Body of pancreas (tissue), 4 donors: ENCODE measurements around the gene ZNF70. TPM values are rescaled to one million over a fixed set of nuclear protein-coding genes. Genes with fewer than 3 reads are reported as not detected.
A peak's percentile ranks its signal among the peaks of the same experiment; 100 is the strongest.

ENCODE experiments used
- ATAC-seq: fragments of 150-250 bp; one replicate; pipeline ENCODE4 v1.9.1; 2016
- DNase-seq, 4 donors: peaks; one replicate each; pipeline ENCODE4 v3.0.0-alpha.2; 2019
- H3K27ac ChIP-seq, 4 donors: fragments of 200-600 bp; sonication (generic); 1 replicate in 3 of 4; 2 replicates in 1 of 4; pipeline versions ENCODE4 v1.5.1 to v1.6.1; 2016 to 2019; ENCODE audit warnings: mild to moderate bottlenecking in 1 of 4, mixed read lengths in 1 of 4, moderate library complexity in 1 of 4
- H3K27me3 ChIP-seq, 2 donors: fragments of 200-600 bp; sonication (generic); one replicate each; pipeline ENCODE4 v1.6.0; 2016; ENCODE audit warnings: mild to moderate bottlenecking in 1 of 2
- H3K36me3 ChIP-seq, 2 donors: fragments of 200-600 bp; sonication (generic); replicated peaks in 1 of 2; 2 replicates each; pipeline ENCODE4 v1.5.1; 2016; ENCODE audit warnings: low read depth in 2 of 2; ENCODE audit not compliant: insufficient read depth in 1 of 2
- H3K4me1 ChIP-seq: fragments of 200-600 bp; sonication (generic); one replicate; pipeline ENCODE4 v1.6.0; 2016
- H3K4me3 ChIP-seq, 2 donors: fragments of 200-600 bp; sonication (generic); 1 replicate in 1 of 2; 2 replicates in 1 of 2; pipeline ENCODE4 v1.5.1; 2016 to 2019
- H3K9me3 ChIP-seq, 3 donors: fragments of 200-600 bp; sonication (generic); 1 replicate in 2 of 3; 2 replicates in 1 of 3; pipeline ENCODE4 v1.5.1; 2016
- CTCF ChIP-seq, 7 experiments: fragments of 450-650 bp in 4 of 7; fragments of 200-600 bp in 3 of 7; sonication (generic) in 3 of 7; IDR thresholded peaks; one replicate each; pipeline ENCODE4 v1.5.1; 2016 to 2019; ENCODE audit warnings: antibody characterized with exemption in 7 of 7
- POLR2A ChIP-seq, 3 donors: fragments of 450-650 bp; IDR thresholded peaks; one replicate each; pipeline ENCODE4 v1.6.1; 2016; ENCODE audit warnings: antibody characterized with exemption in 3 of 3, mild to moderate bottlenecking in 2 of 3
- WGBS, 2 donors: methylation state at CpG; one replicate each; pipeline ENCODE4 v1.1.5; 2017; 5-methylcytosine and 5-hydroxymethylcytosine counted together
- intact Hi-C: fragments of 100-400 bp; cut with DNase I; formaldehyde crosslinking; loops from one replicate; pipeline ENCODE4 v1.15.1; 2023
- total RNA-seq, 2 donors: library from RNA; depleted of rRNA; stranded (reverse); fragments of >200 nt; gene quantifications; one replicate each; pipeline ENCODE4 v1.1.0, GENCODE V29; 2016

ZNF70 gene
- 1 to 10 TPM; 4.2 to 9.9 TPM for total RNA-seq

GRCh38 chr22:23750714-23751440 is at the start of gene ZNF70:
TSS of gene ZNF70 (minus strand) at chr22:23751112. CDS start at chr22:23745140, 5,972 bp downstream.
- Histone ChIP-seq H3K9me3 (no peaks in the 10 kb centered on the region), H3K4me3 (peak within 1 kb of the TSS; percentile 45 to 53), H3K27ac (peak within 1 kb of the TSS; percentile 87 to 95 (median 92)), H3K36me3 (no peaks in the 10 kb centered on the region), H3K4me1 (peaks cover 27% of the 10 kb centered on the region), H3K27me3 (no peaks in the 10 kb centered on the region)
- TF ChIP-seq CTCF (IDR thresholded peaks at IDR 0.05) (peak in 4 of 7 experiments; percentile 30 to 45 (median 39)), POLR2A (IDR thresholded peaks at IDR 0.05) (peak; percentile 74 to 84 (median 82))
- ATAC-seq (peak; percentile 94), DNase-seq (peak; percentile 93 to 96 (median 94))
- intact Hi-C loops: no loop called here
- WGBS, 2 donors: 0 to 1% methylated on average over 2 to 78 of the region's 78 CpGs

- no peak overlapping the region for H3K27ac ChIP-seq
- intact Hi-C loops: no loop called here
- no peak for ATAC-seq
- WGBS, 2 donors: 84 to 89% methylated on average over 5 of the region's 5 CpGs
- no peaks in the 10 kb centered on the region for H3K9me3 ChIP-seq
- no peak overlapping the region for H3K4me3 ChIP-seq
- H3K4me1 ChIP-seq: no peaks in the 10 kb centered on the region
- DNase-seq: no peak
- no peak for TF ChIP-seq CTCF (IDR thresholded peaks at IDR 0.05)
- no peak for TF ChIP-seq POLR2A (IDR thresholded peaks at IDR 0.05)
- H3K36me3 ChIP-seq: peaks cover 0 to 36% of the 10 kb centered on the region in 2 donors
- no peaks in the 10 kb centered on the region for H3K27me3 ChIP-seq
Observed at GRCh38 chr22:23796461-23796860, 45.5 kb upstream of the ZNF70 start.

GRCh38 chr22:23793326-23793725 is 42.4 kb upstream of the ZNF70 start:
- no peak overlapping the region for H3K4me3 ChIP-seq
- H3K27ac ChIP-seq: no peak overlapping the region
- TF ChIP-seq POLR2A (IDR thresholded peaks at IDR 0.05): no peak
- no peak for TF ChIP-seq CTCF (IDR thresholded peaks at IDR 0.05)
- DNase-seq: no peak
- H3K36me3 ChIP-seq: peaks cover 0 to 23% of the 10 kb centered on the region in 2 donors
- 76 to 89% methylated on average over 3 to 8 of the region's 8 CpGs for WGBS, 2 donors
- no peaks in the 10 kb centered on the region for H3K27me3 ChIP-seq
- no peaks in the 10 kb centered on the region for H3K9me3 ChIP-seq
- no peak for ATAC-seq
- intact Hi-C loops: no loop called here
- peaks cover 18% of the 10 kb centered on the region for H3K4me1 ChIP-seq

- no peak overlapping the region for H3K27ac ChIP-seq
- H3K4me1 ChIP-seq: peaks cover 26% of the 10 kb centered on the region
- no peaks in the 10 kb centered on the region for H3K9me3 ChIP-seq
- intact Hi-C loops: no loop called here
- H3K27me3 ChIP-seq: no peaks in the 10 kb centered on the region
- H3K4me3 ChIP-seq: no peak overlapping the region
- H3K36me3 ChIP-seq: peaks cover 0 to 23% of the 10 kb centered on the region in 2 donors
- DNase-seq (no peak), ATAC-seq (no peak)
- 82 to 83% methylated on average over 13 to 25 of the region's 25 CpGs for WGBS, 2 donors
- no peak for TF ChIP-seq POLR2A (IDR thresholded peaks at IDR 0.05)
Observed at GRCh38 chr22:23791738-23792645, 41.1 kb upstream of the ZNF70 start.
